HG03025 (cell line): ENCODE results near the gene BPI.
"Not testable (repeated sequence)": the region's sequence is repeated elsewhere in the genome, so short reads cannot be mapped to it uniquely, and the experiment has no call there.

ENCODE experiments used
- ATAC-seq: cut with Tn5 transposase; IDR thresholded peaks from one replicate; pipeline ENCODE4 v1.9.1; 2021; ENCODE audit warnings: mild to moderate bottlenecking, moderate library complexity; ENCODE audit not compliant: unreplicated experiment, low FRiP score

The BPI gene

GRCh38 chr20:38300438-38300837 lies 3.5 kb upstream of the BPI start:
- ATAC-seq, result no peak

- no peak for ATAC-seq
These were observed 2.6 kb upstream of the BPI start for GRCh38 chr20:38301309-38301708.

GRCh38 chr20:38302786-38303185 lies 1.2 kb upstream of the BPI start:
- no peak for ATAC-seq

- ATAC-seq, result no peak
These were observed 990 bp downstream of the BPI start for GRCh38 chr20:38304845-38305447.

GRCh38 chr20:38305541-38305940 lies 1.6 kb downstream of the BPI start:
- no peak for ATAC-seq

- ATAC-seq, result no peak
These were observed 2.4 kb downstream of the BPI start for GRCh38 chr20:38306379-38306778.

GRCh38 chr20:38307371-38308046 lies 3.6 kb downstream of the BPI start:
- no peak for ATAC-seq

GRCh38 chr20:38308047-38308438 lies 4.1 kb downstream of the BPI start:
- no peak for ATAC-seq

GRCh38 chr20:38308447-38308846 lies 4.5 kb downstream of the BPI start:
- ATAC-seq, result no peak

GRCh38 chr20:38311091-38311490 lies 7.1 kb downstream of the BPI start:
- ATAC-seq, result no peak

- ATAC-seq, result no peak
These were observed 7.5 kb downstream of the BPI start for GRCh38 chr20:38311491-38311890.

- no peak for ATAC-seq
These were observed 9.7 kb downstream of the BPI start for GRCh38 chr20:38313676-38314075.

GRCh38 chr20:38314350-38314749 lies 10.4 kb downstream of the BPI start:
- ATAC-seq, result not testable (repeated sequence)

- no peak for ATAC-seq
These were observed 11.5 kb downstream of the BPI start for GRCh38 chr20:38315290-38315966.

GRCh38 chr20:38316341-38316740 lies 12.4 kb downstream of the BPI start:
- no peak for ATAC-seq

- no peak for ATAC-seq
These were observed 13.5 kb downstream of the BPI start for GRCh38 chr20:38317422-38317821.

- ATAC-seq, result no peak
These were observed 16.3 kb downstream of the BPI start for GRCh38 chr20:38320221-38320620.

- no peak for ATAC-seq
These were observed 18.1 kb downstream of the BPI start for GRCh38 chr20:38321959-38322598.

GRCh38 chr20:38324159-38324558 lies 20.2 kb downstream of the BPI start:
- ATAC-seq, result no peak

- no peak for ATAC-seq
These were observed 21.2 kb downstream of the BPI start for GRCh38 chr20:38325167-38325566.

- no peak for ATAC-seq
These were observed 21.9 kb downstream of the BPI start for GRCh38 chr20:38325905-38326304.
